ENCODE measurements around the gene SERF1A.
"Not testable (repeated sequence)": the region's sequence is repeated elsewhere in the genome, so short reads cannot be mapped to it uniquely, and the experiment has no call there.

SERF1A gene

GRCh38 chr5:70900533-70901271, at the start of gene SERF1A:
Gene SERF1A, plus strand, starts transcription at chr5:70900669. Its CDS starts 201 bp downstream, at chr5:70900870.
- not testable (repeated sequence) for DNase-seq

- DNase-seq = not testable (repeated sequence)
Measured at GRCh38 chr5:70866778-70867177, 33.7 kb upstream of the SERF1A start.

- DNase-seq = not testable (repeated sequence)
Measured at GRCh38 chr5:70870626-70871025, 29.8 kb upstream of the SERF1A start.

DNA sequence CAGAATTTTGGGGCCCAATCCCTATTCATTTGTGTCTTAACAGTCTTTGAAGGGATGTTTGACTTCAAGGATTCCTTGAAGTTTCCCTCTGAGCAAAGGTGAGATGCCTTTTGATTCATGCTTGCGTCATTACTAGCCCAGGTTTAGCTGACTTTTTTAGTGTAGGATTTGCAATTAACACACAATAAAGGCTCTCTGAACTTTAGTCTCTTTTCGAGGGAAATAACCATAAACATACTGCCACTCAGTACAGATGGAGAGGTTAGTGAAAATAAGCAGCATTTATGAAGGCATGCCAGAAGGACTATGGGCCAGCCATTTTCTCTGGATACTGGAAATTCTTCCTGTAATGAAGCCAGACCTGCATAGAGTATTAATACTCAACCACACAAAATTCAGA, 4.4 kb upstream of the SERF1A start:
- not testable (repeated sequence) for DNase-seq

- DNase-seq = not testable (repeated sequence)
Measured at GRCh38 chr5:70901272-70901571, 753 bp downstream of the SERF1A start.

GRCh38 chr5:70906624-70907023, 6.2 kb downstream of the SERF1A start:
- DNase-seq = not testable (repeated sequence)

- not testable (repeated sequence) for DNase-seq
Measured at GRCh38 chr5:70916829-70917228, 16.4 kb downstream of the SERF1A start.

- DNase-seq = not testable (repeated sequence)
Measured at GRCh38 chr5:70925211-70925562, 24.7 kb downstream of the SERF1A start.

DNA sequence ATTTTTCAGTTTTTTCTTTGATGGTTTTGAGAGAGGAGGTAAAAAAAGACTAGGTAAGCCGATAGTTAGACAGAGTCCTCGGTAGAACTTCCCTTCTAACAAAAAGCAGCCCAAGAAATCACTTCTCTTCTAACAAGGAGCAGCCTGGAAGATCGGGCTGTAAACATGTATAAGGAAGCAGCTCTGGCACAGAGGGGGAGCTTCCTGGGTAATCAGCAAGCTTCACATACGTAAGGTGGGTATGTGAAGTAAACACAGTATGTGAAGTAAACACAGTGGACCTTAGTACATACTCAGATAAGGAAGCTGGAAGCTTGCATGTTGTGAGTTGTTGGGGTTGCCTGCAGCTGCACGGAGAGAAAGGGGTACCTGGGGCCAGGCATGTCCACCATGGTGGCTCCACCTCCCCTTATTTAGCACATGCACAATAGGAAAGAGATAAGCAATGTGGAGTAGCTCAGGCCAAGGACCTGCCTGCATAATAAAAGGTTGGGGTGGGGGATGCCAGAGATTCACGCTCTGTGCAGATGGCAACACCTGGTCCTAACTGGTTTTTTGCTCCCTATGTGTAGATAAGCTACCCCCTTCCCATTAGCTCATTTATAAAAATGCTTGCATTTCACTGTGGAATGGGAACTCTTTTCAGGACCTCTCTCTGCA, 31.4 kb downstream of the SERF1A start:
- DNase-seq = not testable (repeated sequence)

GRCh38 chr5:70932560-70932959, 32.1 kb downstream of the SERF1A start:
- not testable (repeated sequence) for DNase-seq

GRCh38 chr5:70953068-70953467, 52.6 kb downstream of the SERF1A start:
- not testable (repeated sequence) for DNase-seq

All from anterior cingulate cortex (tissue), 58 donors.